Measurements from ENCODE around the gene KMT2E.
A peak's percentile ranks its signal among the peaks of the same experiment; 100 is the strongest.
"Not testable (repeated sequence)": the region's sequence is repeated elsewhere in the genome, so short reads cannot be mapped to it uniquely, and the experiment has no call there.

Gene KMT2E

GRCh38 chr7:104983578-104984539 lies 30.1 kb upstream of the KMT2E start:
- peak; percentile 91 for DNase-seq

GRCh38 chr7:104984585-104985258 lies 29.3 kb upstream of the KMT2E start:
- no peak for DNase-seq

GRCh38 chr7:104985259-104985617 lies 28.8 kb upstream of the KMT2E start:
- DNase-seq: no peak

GRCh38 chr7:104986628-104987259 lies 27.3 kb upstream of the KMT2E start:
- no peak for DNase-seq

GRCh38 chr7:104987403-104987802 lies 26.6 kb upstream of the KMT2E start:
- DNase-seq: not testable (repeated sequence)

GRCh38 chr7:104990983-104991382 lies 23.0 kb upstream of the KMT2E start:
- DNase-seq: no peak

- DNase-seq: no peak
Measured at GRCh38 chr7:104992306-104992705, 21.7 kb upstream of the KMT2E start.

- DNase-seq: no peak
Measured at GRCh38 chr7:104993217-104993862, 20.7 kb upstream of the KMT2E start.

GRCh38 chr7:104998040-104998752 lies 15.8 kb upstream of the KMT2E start:
- DNase-seq: no peak

GRCh38 chr7:105000200-105000599 lies 13.8 kb upstream of the KMT2E start:
- no peak for DNase-seq

GRCh38 chr7:105000927-105001336 lies 13.1 kb upstream of the KMT2E start:
- no peak for DNase-seq

- DNase-seq: no peak
Measured at GRCh38 chr7:105001652-105002184, 12.3 kb upstream of the KMT2E start.

GRCh38 chr7:105003275-105003674 lies 10.7 kb upstream of the KMT2E start:
- peak; percentile 71 for DNase-seq

- DNase-seq: peak; percentile 14
Measured at GRCh38 chr7:105003872-105004510, 10.0 kb upstream of the KMT2E start.

GRCh38 chr7:105005006-105005405 lies 9.0 kb upstream of the KMT2E start:
- not testable (repeated sequence) for DNase-seq

GRCh38 chr7:105005486-105005885 lies 8.5 kb upstream of the KMT2E start:
- not testable (repeated sequence) for DNase-seq

GRCh38 chr7:105006367-105007136 lies 7.5 kb upstream of the KMT2E start:
- DNase-seq: no peak

GRCh38 chr7:105007298-105007697 lies 6.7 kb upstream of the KMT2E start:
- DNase-seq: no peak

GRCh38 chr7:105009667-105010503 lies 4.1 kb upstream of the KMT2E start:
- no peak for DNase-seq
